GM04504 (cell line): ENCODE results near the gene AKNA.

Source experiments
- DNase-seq: peaks from one replicate; pipeline ENCODE4 v3.0.0-alpha.2; 2012; ENCODE audit warnings: low read depth

Gene AKNA

DNA sequence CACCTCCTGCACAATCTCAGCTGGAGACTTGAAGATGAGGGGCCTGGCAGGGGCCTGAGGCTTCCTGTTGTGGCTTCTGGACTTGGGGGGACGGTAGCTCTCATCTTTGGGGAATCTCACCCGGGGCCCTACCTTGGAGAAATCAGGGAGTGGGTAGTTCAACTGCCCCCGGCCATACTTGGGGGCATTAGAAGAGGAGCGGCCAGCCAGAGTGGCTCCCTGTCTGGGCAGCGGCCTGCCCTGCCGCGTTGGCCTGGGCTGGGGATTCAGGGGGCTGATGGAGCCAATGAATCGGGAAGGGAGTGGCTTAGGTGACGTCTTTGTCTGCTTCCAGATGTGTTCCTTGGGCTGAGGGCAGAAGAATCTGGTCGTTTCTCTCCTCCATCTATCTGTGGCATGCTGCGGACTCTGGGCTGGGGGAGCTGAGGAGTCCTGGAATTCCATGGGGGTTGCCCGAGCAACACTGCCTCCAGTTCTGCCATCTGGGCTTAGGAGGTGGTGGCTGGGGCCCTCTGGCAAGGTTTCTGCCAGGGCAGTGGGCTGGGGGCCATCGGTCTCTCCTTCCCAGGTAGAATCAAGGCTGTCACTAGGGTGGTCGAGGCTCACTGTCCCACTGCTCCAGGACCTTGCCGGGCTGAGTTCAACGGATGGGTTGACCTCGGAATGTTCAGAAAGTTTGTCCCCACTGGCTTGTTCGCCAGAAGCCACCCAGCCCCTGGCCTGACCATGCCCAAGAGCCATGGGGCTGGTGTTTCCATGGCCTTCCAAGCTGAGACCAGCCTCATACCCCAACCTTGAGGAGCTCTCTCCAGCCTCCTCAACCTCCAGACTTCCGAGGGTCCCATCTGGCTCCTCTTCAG, 11.0 kb downstream of the AKNA start:
- DNase-seq, result no peak

DNA sequence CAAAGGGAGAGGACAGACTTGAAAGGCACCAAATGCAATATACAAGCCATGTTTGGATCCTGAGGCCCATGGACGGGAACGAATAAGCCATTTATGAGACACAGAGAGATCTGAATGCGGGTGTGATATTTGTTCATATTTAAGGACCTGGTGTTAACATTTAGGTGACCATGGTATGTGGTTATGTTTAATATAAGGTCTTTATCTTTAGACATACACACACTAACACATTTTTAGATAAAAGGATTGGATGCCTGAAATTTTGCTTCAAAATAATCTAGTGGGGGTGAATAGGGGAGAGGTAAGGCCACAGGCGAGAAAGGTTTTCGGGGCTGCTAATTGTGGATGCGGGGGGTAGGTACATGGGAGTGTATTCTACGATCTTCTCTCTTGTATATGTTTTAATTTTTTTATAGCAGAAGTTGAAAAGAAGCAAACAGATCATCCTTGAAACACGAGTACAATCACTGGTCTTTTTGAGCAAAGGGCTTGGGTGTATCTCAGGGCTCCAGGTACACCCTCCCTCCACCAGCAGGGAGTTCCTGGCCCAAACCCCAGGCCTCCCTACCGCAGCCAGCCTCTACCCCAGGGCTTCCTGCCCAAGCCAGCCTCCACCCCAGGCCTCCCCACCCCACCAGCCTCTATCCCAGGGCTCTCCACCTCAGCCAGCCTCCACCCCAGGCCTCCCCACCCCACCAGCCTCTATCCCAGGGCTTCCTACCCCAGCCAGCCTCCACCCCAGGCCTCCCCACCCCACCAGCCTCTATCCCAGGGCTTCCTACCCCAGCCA, 12.2 kb downstream of the AKNA start:
- DNase-seq, result no peak

DNA sequence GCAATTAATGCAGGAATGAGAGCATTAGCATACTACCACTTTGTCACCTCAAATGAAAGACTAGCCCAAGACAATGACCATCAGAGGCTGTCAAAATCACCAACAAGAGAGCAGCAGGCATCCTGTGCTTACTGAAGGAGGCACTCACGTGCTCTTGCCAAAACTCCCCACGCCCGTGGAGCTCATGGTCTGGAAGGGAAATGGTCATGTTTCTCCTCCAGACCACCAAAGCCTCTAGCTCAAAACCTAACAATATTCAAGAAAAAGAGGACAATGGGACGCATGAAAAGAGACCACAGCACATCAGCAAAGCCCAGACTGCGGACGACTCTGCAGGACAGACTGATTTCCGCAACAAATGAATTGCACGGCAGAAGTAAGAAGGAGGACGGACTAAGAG, 12.8 kb downstream of the AKNA start:
- no peak for DNase-seq

GRCh38 chr9:114373960-114374730, 13.6 kb downstream of the AKNA start:
- DNase-seq, result no peak

DNA sequence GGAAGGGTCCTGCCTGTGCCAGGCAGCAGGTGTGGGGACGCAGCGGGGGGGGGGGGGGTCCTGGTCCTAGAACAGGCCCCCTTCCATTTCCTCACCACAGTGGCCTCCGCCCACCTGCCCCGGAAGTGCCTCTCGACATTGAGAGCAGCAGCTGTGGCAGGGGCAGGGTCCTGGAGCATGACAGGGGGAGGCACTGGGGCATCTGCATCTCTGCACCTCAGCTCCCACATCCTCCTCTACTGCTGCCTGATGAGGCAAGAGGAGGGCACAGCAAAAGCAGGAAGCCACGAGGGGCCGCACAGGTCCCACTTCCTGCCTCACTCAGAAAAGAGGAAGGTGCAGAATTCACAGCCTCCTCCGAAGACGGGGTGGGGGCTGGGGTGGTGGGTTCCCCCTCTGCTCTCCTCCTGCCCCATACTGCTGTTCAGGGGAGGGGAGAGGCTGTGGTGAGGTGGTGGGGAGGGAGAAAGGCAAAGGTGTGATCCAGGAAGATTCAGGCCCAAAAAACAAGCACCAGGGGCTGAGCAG, 14.8 kb downstream of the AKNA start:
- no peak for DNase-seq

DNA sequence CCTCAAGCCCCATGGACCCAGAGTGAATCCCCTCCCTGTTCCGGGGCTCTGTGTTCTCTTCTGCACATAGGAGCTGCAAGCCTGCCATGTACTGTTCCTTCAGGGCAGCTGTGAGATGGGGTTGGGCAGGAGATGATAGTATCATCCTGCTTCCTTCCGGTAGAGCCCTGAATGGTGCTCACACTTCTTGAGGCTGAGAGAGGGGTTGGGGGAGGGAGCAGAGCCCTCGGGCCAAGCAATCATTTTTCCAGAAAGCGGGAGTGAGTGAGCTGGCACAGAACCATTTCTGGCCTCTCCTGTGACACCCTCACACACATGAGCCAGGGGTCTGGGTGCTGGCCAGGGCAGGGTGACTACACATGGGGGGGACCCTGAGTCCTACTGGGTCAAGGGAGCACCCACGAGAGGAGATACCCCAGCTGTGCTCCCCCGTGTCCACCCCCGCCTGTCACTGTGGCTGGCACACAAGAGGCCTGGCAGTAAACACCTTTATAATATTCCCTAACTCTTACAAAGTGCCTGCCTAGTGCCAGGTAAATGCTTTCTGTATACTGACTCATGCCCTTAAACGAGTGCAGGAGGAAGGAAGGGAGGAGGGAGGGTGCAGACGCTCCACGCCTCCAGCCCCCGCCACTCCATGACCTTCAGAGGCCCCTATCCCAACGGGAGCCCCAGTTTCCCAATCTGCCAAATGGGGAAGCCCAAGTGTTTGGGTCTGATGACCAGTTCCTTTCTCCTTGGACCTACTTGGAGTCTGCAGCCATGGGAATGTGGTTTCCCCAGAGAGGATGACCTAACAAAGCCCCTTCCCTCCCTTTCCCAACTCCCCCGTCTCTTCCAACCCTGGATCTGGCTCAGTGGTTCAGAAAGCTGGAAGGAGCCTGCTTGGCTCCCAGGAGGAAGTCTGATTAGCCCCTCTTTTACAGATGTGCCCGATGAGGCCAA, 15.5 kb downstream of the AKNA start:
- DNase-seq, result no peak

DNA sequence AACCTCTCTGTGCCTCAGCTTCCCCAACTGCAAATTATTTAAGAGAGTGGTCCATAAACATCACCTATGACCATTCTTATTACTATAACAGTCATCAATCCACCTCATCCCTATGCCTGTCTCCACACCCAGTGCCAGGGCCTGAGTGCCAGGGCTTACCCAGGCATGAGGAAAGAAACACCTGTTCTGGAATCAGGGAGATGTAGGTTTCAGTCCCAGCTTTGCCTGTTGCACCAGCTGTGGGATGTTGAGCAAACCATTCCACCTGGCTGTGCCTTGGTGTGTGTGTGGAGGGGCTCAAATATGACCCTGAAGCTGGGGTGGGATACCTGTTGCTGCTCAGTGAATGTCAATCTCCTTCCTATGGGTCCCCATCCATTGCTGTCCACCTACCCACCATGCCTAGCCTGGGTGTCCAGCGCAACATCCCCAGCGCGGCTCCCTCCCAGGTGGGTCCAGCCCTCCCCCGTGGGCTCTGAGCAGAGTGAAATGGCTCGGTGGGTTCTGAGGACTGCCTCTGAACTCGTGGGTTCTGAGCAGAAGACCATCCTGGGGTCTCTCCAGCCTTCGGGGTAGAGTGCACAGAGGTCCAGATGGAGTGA, 16.3 kb downstream of the AKNA start:
- DNase-seq, result no peak

- DNase-seq, result no peak
These were observed 16.8 kb downstream of the AKNA start for GRCh38 chr9:114370968-114371320.

- DNase-seq, result no peak
These were observed 17.4 kb downstream of the AKNA start for GRCh38 chr9:114370251-114370967.

DNA sequence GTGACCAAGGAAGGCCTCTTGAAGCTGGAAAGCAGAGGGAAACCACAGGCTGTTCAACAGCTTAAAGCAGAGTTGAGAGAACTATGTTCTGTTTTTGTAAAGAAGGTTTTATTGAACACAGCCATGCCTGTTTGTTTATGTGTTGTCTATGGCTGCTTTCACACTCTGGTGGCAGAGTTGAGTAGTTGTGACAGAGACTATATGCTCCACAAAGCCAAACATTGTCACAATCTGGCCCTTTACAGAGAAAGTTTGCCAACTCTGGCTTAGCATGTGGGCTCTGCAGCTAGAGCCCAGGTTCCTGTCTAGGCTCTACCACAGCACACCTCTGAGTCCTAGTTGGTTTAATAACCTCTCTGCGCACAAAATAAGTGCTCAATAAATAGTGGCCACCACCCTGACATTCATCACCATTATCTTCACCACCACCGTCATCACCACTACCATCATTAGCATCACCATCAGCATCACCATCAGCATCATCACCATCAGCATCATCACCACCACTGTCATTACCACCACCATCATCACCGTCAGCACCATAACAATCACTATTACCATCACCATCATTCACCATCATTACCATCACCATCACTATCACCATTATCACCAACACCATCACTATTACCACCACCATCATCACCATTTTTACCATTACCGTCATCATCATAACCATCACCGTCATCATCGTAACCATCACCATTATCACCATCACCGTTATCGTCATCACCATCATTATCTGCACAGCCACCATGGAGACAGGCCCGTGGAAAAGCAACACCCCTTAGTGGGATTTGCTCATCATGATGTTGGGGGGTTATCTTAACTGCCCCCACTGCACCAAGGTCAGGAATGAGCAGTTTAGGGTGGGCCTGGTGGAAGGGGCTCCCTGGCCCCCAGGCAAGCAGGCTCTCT, 18.3 kb downstream of the AKNA start:
- no peak for DNase-seq

DNA sequence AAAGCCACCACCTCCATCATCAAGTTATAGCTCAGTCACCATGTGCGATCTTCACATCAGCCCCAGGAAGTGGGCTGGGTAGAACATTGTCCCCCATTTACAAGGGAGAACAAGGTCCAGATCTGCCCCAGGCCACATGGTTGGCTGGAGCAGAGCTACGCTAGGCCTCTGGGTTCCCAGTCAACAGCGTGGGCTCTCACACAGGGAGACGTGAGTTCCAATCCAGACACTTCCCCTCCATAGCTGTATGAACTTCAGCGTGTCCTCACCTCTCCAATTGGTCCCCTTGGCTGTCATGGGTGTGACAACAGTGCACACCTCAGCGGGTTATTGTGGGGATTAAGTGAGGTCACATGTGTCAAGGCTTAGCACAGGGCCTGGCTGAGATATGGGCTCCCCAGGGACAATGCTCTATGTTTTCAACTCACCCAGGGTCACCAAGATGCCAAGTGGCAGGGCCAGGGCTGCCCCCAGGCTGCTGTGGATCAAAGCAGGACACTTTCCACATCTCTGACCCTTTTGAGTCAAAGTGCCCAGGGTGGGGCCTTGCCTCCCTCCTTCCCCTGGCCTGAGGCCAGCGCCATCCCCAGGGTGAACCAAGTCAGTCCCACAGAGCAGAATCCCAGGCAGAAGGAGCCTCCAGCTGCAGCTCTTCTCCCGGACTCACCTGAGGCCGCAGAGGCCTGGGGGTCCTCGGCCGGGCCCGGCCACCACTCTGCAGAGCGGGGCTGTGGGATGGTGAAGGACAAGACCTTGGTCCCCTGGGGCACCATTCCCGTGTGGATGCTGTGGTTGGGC, 19.8 kb downstream of the AKNA start:
- no peak for DNase-seq

GRCh38 chr9:114367366-114367765, 20.4 kb downstream of the AKNA start:
- no peak for DNase-seq

- peak; percentile 71 for DNase-seq
These were observed 21.3 kb downstream of the AKNA start for GRCh38 chr9:114366334-114367128.

DNA sequence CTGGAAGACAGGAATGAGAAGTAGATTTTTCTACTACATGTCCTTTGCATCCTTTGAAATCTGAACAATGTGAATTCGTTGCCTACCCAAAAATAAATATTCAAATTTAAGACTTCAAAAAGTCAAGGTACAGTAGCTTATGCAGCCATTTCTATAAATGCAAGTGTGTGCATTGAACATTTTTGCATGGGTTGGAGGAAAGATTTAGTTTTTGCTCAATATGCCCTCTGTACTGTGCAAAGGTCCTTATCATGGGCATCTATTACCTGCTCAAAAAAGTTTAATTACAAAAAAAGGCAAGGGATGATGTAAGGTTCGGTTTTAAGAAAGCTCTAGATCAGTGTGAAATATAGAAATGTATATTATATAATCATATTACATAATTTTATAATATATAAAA, 22.6 kb downstream of the AKNA start:
- DNase-seq, result no peak

DNA sequence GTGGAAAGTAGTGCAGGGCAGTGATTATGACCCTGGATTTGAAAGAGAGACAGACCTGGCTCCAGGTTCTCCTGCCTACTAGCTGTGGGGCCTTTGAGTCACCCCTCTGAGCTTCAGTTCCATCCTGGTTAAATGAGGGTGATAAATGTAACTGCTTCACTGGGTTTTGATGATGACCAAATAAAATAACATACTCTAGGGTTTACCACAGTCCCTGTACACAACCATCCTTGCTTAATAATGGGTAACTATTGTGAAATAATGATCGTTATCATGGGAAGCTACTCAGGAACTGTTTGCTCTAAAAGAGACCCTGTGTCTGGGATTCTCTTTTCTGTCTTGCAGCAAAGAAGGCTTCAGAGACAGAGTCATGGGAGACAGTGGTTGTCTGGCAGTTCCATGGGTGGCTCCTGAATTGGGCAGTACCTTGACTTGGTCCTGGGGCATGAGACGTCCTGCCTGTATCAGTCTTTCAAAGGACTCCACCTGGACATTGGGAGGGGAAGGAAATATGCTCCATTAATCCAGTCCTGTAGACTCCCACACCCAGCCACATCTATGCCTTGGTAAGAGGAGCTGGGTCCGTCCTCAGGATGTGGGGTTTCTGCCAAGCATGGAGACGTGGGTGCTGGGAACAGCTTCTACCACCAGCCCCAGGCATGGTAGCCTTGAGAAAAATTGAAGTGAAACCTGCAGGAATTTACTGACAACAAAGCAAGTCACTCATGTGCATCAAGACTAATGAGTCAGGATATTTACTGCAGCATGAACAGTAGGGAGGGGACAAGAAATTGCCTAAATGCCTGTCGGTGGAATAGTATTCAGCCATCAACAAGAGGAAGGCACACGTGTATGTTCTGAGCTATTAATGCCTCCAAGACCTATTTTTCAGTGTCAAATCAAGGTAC, 23.4 kb downstream of the AKNA start:
- DNase-seq, result peak; percentile 69

DNA sequence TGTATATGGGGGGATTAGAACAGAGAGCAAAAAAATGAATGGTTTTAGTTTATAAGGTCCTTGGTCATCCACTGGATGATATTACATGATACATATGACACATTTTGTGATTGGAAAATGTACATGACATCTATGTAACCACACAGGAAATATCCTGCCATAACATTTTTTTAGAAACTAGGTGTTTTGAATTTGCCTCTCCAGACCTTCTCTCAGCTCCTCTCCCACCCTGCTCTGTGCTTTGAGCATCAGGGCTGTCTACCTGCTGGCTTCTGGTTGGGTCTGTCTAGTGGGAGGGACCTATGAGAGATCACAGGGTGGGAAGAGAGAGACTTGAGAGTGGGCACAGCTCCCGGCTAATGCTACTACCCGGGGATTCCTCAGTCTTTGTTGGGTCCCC, 24.4 kb downstream of the AKNA start:
- DNase-seq, result no peak
